Body of pancreas (tissue), 4 donors: Measurements from ENCODE around the gene RNF186. TPM values are rescaled to one million over a fixed set of nuclear protein-coding genes. Genes with fewer than 3 reads are reported as not detected.

Experiments used
- ATAC-seq: fragments of 150-250 bp; one replicate; pipeline ENCODE4 v1.9.1; 2016
- DNase-seq, 4 donors: peaks; one replicate each; pipeline ENCODE4 v3.0.0-alpha.2; 2019
- H3K27ac ChIP-seq, 4 donors: fragments of 200-600 bp; sonication (generic); 1 replicate in 3 of 4; 2 replicates in 1 of 4; pipeline versions ENCODE4 v1.5.1 to v1.6.1; 2016 to 2019; ENCODE audit warnings: mild to moderate bottlenecking in 1 of 4, mixed read lengths in 1 of 4, moderate library complexity in 1 of 4
- H3K27me3 ChIP-seq, 2 donors: fragments of 200-600 bp; sonication (generic); one replicate each; pipeline ENCODE4 v1.6.0; 2016; ENCODE audit warnings: mild to moderate bottlenecking in 1 of 2
- H3K36me3 ChIP-seq, 2 donors: fragments of 200-600 bp; sonication (generic); replicated peaks in 1 of 2; 2 replicates each; pipeline ENCODE4 v1.5.1; 2016; ENCODE audit warnings: low read depth in 2 of 2; ENCODE audit not compliant: insufficient read depth in 1 of 2
- H3K4me1 ChIP-seq: fragments of 200-600 bp; sonication (generic); one replicate; pipeline ENCODE4 v1.6.0; 2016
- H3K4me3 ChIP-seq, 2 donors: fragments of 200-600 bp; sonication (generic); 1 replicate in 1 of 2; 2 replicates in 1 of 2; pipeline ENCODE4 v1.5.1; 2016 to 2019
- H3K9me3 ChIP-seq, 3 donors: fragments of 200-600 bp; sonication (generic); 1 replicate in 2 of 3; 2 replicates in 1 of 3; pipeline ENCODE4 v1.5.1; 2016
- POLR2A ChIP-seq, 3 donors: fragments of 450-650 bp; IDR thresholded peaks; one replicate each; pipeline ENCODE4 v1.6.1; 2016; ENCODE audit warnings: antibody characterized with exemption in 3 of 3, mild to moderate bottlenecking in 2 of 3
- WGBS, 2 donors: methylation state at CpG; one replicate each; pipeline ENCODE4 v1.1.5; 2017; 5-methylcytosine and 5-hydroxymethylcytosine counted together
- intact Hi-C: fragments of 100-400 bp; cut with DNase I; formaldehyde crosslinking; loops from one replicate; pipeline ENCODE4 v1.15.1; 2023
- total RNA-seq, 2 donors: library from RNA; depleted of rRNA; stranded (reverse); fragments of >200 nt; gene quantifications; one replicate each; pipeline ENCODE4 v1.1.0, GENCODE V29; 2016
- TF ChIP-seq, protein P1 (sequence below), 7 experiments: fragments of 450-650 bp in 4 of 7; fragments of 200-600 bp in 3 of 7; sonication (generic) in 3 of 7; IDR thresholded peaks; one replicate each; pipeline ENCODE4 v1.5.1; 2016 to 2019; ENCODE audit warnings: antibody characterized with exemption in 7 of 7

The RNF186 gene, protein sequence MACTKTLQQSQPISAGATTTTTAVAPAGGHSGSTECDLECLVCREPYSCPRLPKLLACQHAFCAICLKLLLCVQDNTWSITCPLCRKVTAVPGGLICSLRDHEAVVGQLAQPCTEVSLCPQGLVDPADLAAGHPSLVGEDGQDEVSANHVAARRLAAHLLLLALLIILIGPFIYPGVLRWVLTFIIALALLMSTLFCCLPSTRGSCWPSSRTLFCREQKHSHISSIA
- total RNA-seq = 10 to 100 TPM in 1 of 2 donors, 1 to 10 TPM in 1; 9.2 to 32.9 TPM

DNA sequence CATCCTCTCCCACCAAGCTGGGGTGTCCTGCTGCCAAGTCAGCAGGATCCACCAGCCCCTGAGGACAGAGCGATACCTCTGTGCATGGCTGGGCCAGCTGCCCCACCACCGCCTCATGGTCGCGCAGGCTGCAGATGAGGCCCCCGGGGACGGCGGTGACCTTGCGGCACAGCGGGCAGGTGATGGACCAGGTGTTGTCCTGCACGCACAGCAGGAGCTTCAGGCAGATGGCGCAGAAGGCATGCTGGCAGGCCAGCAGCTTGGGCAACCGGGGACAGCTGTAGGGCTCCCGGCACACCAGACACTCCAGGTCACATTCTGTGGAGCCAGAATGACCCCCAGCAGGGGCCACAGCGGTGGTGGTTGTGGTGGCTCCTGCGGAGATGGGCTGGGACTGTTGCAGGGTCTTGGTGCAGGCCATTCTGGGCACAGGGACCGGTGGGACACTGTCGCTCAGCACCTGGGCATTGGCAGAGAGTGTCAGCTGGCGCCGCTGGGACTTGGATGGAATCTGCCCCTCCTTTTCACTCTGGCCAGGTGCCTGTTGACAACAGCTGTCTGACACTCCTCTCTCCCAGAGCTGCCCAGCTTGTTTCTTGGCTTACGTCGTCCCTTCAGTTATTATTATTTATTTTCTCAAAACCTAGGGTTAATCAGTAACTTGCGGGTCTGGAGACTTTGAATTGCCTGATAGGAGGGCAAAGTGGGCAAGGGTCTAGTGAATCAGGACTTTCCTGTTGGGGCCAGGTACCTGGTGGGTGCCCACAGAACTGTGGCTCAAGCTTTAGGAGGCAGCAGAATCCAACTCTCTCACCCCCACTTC, at the start of gene RNF186:
Gene RNF186, minus strand, starts transcription at position 603 of the 823 bp plus-strand sequence. Its CDS starts 182 bp downstream, at position 421.
- peak in 2 of 3 donors; percentile 80 to 82 for TF ChIP-seq POLR2A (IDR thresholded peaks at IDR 0.05)
- TF ChIP-seq, protein P1, sequence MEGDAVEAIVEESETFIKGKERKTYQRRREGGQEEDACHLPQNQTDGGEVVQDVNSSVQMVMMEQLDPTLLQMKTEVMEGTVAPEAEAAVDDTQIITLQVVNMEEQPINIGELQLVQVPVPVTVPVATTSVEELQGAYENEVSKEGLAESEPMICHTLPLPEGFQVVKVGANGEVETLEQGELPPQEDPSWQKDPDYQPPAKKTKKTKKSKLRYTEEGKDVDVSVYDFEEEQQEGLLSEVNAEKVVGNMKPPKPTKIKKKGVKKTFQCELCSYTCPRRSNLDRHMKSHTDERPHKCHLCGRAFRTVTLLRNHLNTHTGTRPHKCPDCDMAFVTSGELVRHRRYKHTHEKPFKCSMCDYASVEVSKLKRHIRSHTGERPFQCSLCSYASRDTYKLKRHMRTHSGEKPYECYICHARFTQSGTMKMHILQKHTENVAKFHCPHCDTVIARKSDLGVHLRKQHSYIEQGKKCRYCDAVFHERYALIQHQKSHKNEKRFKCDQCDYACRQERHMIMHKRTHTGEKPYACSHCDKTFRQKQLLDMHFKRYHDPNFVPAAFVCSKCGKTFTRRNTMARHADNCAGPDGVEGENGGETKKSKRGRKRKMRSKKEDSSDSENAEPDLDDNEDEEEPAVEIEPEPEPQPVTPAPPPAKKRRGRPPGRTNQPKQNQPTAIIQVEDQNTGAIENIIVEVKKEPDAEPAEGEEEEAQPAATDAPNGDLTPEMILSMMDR (IDR thresholded peaks at IDR 0.05) = peak in 1 of 7 experiments; percentile 2
- Histone ChIP-seq H3K36me3 (no peaks in the 10 kb centered on the region), H3K27ac (peak within 1 kb of the TSS; percentile 94 to 97 (median 96)), H3K9me3 (no peaks in the 10 kb centered on the region), H3K4me3 (peak within 1 kb of the TSS; percentile 34 to 47), H3K27me3 (no peaks in the 10 kb centered on the region), H3K4me1 (peaks cover 70% of the 10 kb centered on the region)
- DNase-seq = peak; percentile 94 to 96 (median 96)
- WGBS, 2 donors = 25 to 35% methylated on average over 13 to 22 of the region's 22 CpGs
- peak; percentile 80 for ATAC-seq
- intact Hi-C loops = no loop called here

DNA sequence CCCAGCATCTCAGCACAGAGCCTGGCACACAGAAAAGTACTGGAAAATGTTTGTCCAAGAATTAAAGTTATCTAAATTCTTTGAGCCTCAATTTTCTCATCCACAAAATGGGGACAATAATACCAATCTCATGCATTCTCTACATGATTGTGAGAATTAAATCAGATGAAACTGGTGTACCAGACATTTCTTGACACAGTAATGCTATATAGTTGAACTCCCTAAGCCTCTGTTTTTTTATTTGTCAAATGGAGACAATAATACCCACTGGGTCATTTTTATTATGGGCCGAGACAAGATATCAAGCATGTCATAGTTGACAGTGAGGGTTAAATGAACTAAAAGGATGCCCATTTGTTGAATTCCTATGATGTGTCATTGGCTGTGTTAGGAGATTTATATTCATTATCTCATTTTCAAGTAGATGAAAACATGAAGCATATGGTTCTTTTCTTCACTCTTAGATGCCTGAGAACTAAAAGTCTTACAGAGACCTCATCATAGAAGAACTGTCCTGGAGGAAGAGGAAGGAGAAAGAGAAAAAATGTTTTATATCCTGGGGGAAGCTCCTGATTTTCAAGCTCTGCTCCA, 49.6 kb upstream of the RNF186 start:
- DNase-seq = no peak
- Histone ChIP-seq H3K27me3 (no peaks in the 10 kb centered on the region), H3K9me3 (no peaks in the 10 kb centered on the region), H3K4me1 (no peaks in the 10 kb centered on the region), H3K4me3 (no peak overlapping the region), H3K27ac (no peak overlapping the region), H3K36me3 (no peaks in the 10 kb centered on the region)
- 78 to 81% methylated on average over 1 of the region's 1 CpG for WGBS, 2 donors
- no peak for TF ChIP-seq POLR2A (IDR thresholded peaks at IDR 0.05)
- TF ChIP-seq, protein P1 (IDR thresholded peaks at IDR 0.05) = no peak
- no peak for ATAC-seq
- intact Hi-C loops = loop anchor here (10.0 kb wide), 1 partner anchor 100 kb away; no protein-coding TSS in a partner anchor

DNA sequence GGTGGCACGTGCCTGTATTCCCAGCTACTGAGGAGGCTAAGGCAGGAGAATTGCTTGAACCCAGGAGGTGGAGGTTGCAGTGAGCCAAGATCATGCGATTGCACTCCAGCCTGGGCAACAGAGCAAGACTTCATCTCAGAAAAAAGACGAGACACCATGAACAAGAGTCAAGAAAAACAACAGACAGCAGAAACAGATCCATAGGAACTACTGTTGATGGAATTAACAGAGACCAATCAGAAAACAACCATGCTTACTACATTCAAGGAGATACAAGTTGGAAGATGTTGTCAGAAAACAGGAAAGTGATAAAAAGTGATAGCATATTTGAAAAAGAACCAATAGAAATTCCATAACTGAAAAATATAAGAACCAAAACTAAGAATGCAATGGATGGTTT, 47.9 kb upstream of the RNF186 start:
- WGBS, 2 donors = 74 to 87% methylated on average over 3 of the region's 3 CpGs
- Histone ChIP-seq H3K36me3 (no peaks in the 10 kb centered on the region), H3K4me3 (no peak overlapping the region), H3K9me3 (no peaks in the 10 kb centered on the region), H3K4me1 (no peaks in the 10 kb centered on the region), H3K27me3 (no peaks in the 10 kb centered on the region), H3K27ac (no peak overlapping the region)
- ATAC-seq (no peak), DNase-seq (no peak)
- TF ChIP-seq, protein P1 (IDR thresholded peaks at IDR 0.05) = no peak
- no peak for TF ChIP-seq POLR2A (IDR thresholded peaks at IDR 0.05)
- intact Hi-C loops = loop anchor here (10.0 kb wide), 1 partner anchor 98 kb away; no protein-coding TSS in a partner anchor

DNA sequence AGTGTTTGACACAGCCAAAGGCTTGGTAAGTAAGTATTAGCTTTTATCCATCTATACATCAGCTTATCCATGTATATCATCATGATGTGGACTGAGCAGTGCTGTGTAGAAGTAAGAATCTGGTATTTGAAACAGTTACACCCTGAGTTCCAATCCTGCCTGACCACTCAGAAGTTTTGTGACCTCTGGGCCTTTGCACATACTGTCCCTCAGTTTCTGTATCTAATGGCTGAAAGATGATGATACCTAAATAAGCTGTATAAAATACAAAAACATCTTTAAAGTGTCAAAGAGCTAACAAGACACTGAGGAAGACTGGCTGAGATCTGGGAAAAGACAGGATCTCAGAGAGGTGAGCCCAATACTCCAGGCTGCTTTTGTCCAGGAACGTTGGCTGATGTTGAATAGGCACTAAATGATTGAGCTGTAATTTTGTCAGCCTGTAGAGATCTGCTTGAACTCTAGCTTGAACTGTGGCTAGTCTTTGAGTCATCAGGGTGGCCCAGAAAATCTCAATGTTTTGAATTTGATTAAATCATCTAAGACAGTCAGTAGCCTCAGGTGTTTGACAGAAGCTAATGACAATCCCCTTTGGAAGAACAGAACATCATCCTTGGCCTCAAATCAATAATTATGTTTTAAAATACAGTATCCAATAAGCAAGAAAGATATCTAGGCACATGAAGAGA, 46.9 kb upstream of the RNF186 start:
- H3K4me3 ChIP-seq = no peak overlapping the region
- no peaks in the 10 kb centered on the region for H3K36me3 ChIP-seq
- ATAC-seq (no peak), DNase-seq (no peak)
- H3K27me3 ChIP-seq = no peaks in the 10 kb centered on the region
- no peak for TF ChIP-seq POLR2A (IDR thresholded peaks at IDR 0.05)
- TF ChIP-seq, protein P1 (IDR thresholded peaks at IDR 0.05) = no peak
- 83 to 87% methylated on average over 1 of the region's 1 CpG for WGBS, 2 donors
- H3K27ac ChIP-seq = no peak overlapping the region
- no peaks in the 10 kb centered on the region for H3K4me1 ChIP-seq
- H3K9me3 ChIP-seq = no peaks in the 10 kb centered on the region
- intact Hi-C loops = loop anchor here (10.0 kb wide), 1 partner anchor 97 kb away; no protein-coding TSS in a partner anchor
